GM23338 (cell line): ENCODE data around the gene CRACDL. TPM values are rescaled to one million over a fixed set of nuclear protein-coding genes. Genes with fewer than 3 reads are reported as not detected.

Experiments used
- ATAC-seq: fragments of 200-7000 bp; cut with Tn5 transposase; 3 replicates; pipeline ENCODE4 v1.9.1; 2020
- DNase-seq: peaks from one replicate; pipeline ENCODE4 v3.0.0-alpha.2; 2015; ENCODE audit warnings: low spot score
- H2AFZ ChIP-seq: fragments of 200-600 bp; sonication (generic); 2 replicates; pipeline ENCODE4 v1.8.0; 2016; ENCODE audit warnings: antibody characterized with exemption, mild to moderate bottlenecking, moderate library complexity
- H3F3A ChIP-seq: fragments of 200-600 bp; sonication (generic); replicated peaks from 2 replicates; pipeline ENCODE4 v1.8.0; 2017; ENCODE audit warnings: antibody characterized with exemption, mixed run types, low read depth
- H3K27ac ChIP-seq: fragments of 200-600 bp; sonication (generic); 2 replicates; pipeline ENCODE4 v1.6.1; 2016; ENCODE audit warnings: low read depth
- H3K27me3 ChIP-seq: fragments of 200-600 bp; sonication (generic); 2 replicates; pipeline ENCODE4 v1.8.0; 2016; ENCODE audit warnings: mild to moderate bottlenecking, mixed run types, moderate library complexity; ENCODE audit not compliant: insufficient read depth
- H3K36me3 ChIP-seq: fragments of 200-600 bp; sonication (generic); 2 replicates; pipeline ENCODE4 v1.8.0; 2016; ENCODE audit warnings: mild to moderate bottlenecking; ENCODE audit not compliant: insufficient read depth
- H3K4me1 ChIP-seq: fragments of 200-600 bp; sonication (generic); 2 replicates; pipeline ENCODE4 v1.8.0; 2016; ENCODE audit warnings: mild to moderate bottlenecking, moderate library complexity; ENCODE audit not compliant: insufficient read depth
- H3K4me2 ChIP-seq: fragments of 200-600 bp; sonication (generic); 2 replicates; pipeline ENCODE4 v1.7.1; 2017; ENCODE audit warnings: mixed run types
- H3K4me3 ChIP-seq: fragments of 200-600 bp; sonication (generic); 2 replicates; pipeline ENCODE4 v1.6.1; 2016; ENCODE audit warnings: mixed run types
- H3K79me2 ChIP-seq: fragments of 200-600 bp; sonication (generic); replicated peaks from 2 replicates; pipeline ENCODE4 v1.8.0; 2017; ENCODE audit warnings: mild to moderate bottlenecking; ENCODE audit not compliant: insufficient read depth
- H3K9me2 ChIP-seq: fragments of 200-600 bp; sonication (generic); 2 replicates; pipeline ENCODE4 v1.8.0; 2017; ENCODE audit not compliant: insufficient read depth
- H4K20me1 ChIP-seq: fragments of 200-600 bp; sonication (generic); replicated peaks from 2 replicates; pipeline ENCODE4 v1.8.0; 2017; ENCODE audit warnings: mild to moderate bottlenecking; ENCODE audit not compliant: insufficient read depth
- H3K27ac Mint-ChIP-seq: 2 replicates; pipeline ENCODE4 v1.8.0; 2020; ENCODE audit warnings: inconsistent platforms, mild to moderate bottlenecking, moderate library complexity, mixed read lengths
- H3K27me3 Mint-ChIP-seq: 3 replicates; pipeline ENCODE4 v1.8.0; 2022; ENCODE audit warnings: low read depth, mild to moderate bottlenecking, moderate library complexity, mixed read lengths, inconsistent platforms; ENCODE audit not compliant: insufficient read depth, poor library complexity
- H3K36me3 Mint-ChIP-seq: 3 replicates; pipeline ENCODE4 v1.8.0; 2021; ENCODE audit warnings: low read depth, mild to moderate bottlenecking, inconsistent platforms, moderate library complexity, mixed read lengths
- H3K4me1 Mint-ChIP-seq: 3 replicates; pipeline ENCODE4 v1.8.0; 2020; ENCODE audit warnings: mild to moderate bottlenecking, inconsistent platforms, mixed read lengths
- H3K4me3 Mint-ChIP-seq: 3 replicates; pipeline ENCODE4 v1.8.0; 2021; ENCODE audit warnings: moderate library complexity, mild to moderate bottlenecking, inconsistent platforms, mixed read lengths
- H3K9me3 Mint-ChIP-seq: 3 replicates; pipeline ENCODE4 v1.8.0; 2020; ENCODE audit warnings: moderate library complexity, mild to moderate bottlenecking, inconsistent platforms, mixed read lengths
- CREB1 ChIP-seq: fragments of 250-450 bp; sonication (Bioruptor Pico); IDR thresholded peaks from 2 replicates; pipeline ENCODE4 v1.5.0; 2020; ENCODE audit warnings: low read depth, mild to moderate bottlenecking, moderate library complexity
- CTCF ChIP-seq, 2 experiments: fragments of 200-600 bp in 1 of 2; sonication (generic) in 1 of 2; conservative IDR thresholded peaks; 2 replicates each; pipeline versions ENCODE4 v1.5.1 to v1.6.1; 2016 to 2017; ENCODE audit warnings: antibody characterized with exemption in 2 of 2, low read depth in 2 of 2, mild to moderate bottlenecking in 2 of 2, moderate library complexity in 1 of 2
- ETS1 ChIP-seq: IDR thresholded peaks from 2 replicates; pipeline ENCODE4 v1.6.1; 2016; ENCODE audit warnings: antibody characterized with exemption
- EZH2 ChIP-seq: fragments of 200-600 bp; sonication (generic); IDR thresholded peaks from one replicate; pipeline ENCODE4 v1.8.0; 2017; ENCODE audit warnings: antibody characterized with exemption, mild to moderate bottlenecking, low read depth; ENCODE audit not compliant: unreplicated experiment
- EZH2phosphoT487 ChIP-seq: fragments of 200-600 bp; sonication (generic); IDR thresholded peaks from one replicate; pipeline ENCODE4 v1.8.1; 2018; ENCODE audit warnings: antibody characterized with exemption; ENCODE audit not compliant: unreplicated experiment
- JUNB ChIP-seq: IDR thresholded peaks from one replicate; pipeline ENCODE4 v1.6.1; 2016; ENCODE audit warnings: antibody characterized with exemption; ENCODE audit not compliant: unreplicated experiment
- NANOG ChIP-seq: IDR thresholded peaks from 2 replicates; pipeline ENCODE4 v1.6.1; 2016; ENCODE audit warnings: antibody characterized with exemption, borderline replicate concordance
- POLR2AphosphoS5 ChIP-seq: IDR thresholded peaks from 2 replicates; pipeline ENCODE4 v1.6.1; 2016; ENCODE audit warnings: antibody characterized with exemption, low read depth
- REST ChIP-seq: IDR thresholded peaks from one replicate; pipeline ENCODE4 v1.6.1; 2018; ENCODE audit warnings: antibody characterized with exemption; ENCODE audit not compliant: unreplicated experiment
- STAT1 ChIP-seq: IDR thresholded peaks from one replicate; pipeline ENCODE4 v1.6.1; 2016; ENCODE audit warnings: antibody characterized with exemption; ENCODE audit not compliant: unreplicated experiment
- ZNF114 ChIP-seq: fragments of 250-450 bp; sonication (Bioruptor Pico); IDR thresholded peaks from 2 replicates; pipeline ENCODE4 v1.5.0; 2020; ENCODE audit warnings: mild to moderate bottlenecking, moderate library complexity
- ZNF331 ChIP-seq: fragments of 250-450 bp; sonication (Bioruptor Pico); IDR thresholded peaks from 2 replicates; pipeline ENCODE4 v1.5.0; 2020; ENCODE audit warnings: low read depth, mild to moderate bottlenecking, moderate library complexity
- ZNF462 ChIP-seq: fragments of 250-450 bp; sonication (Bioruptor Pico); IDR thresholded peaks from 2 replicates; pipeline ENCODE4 v1.5.0; 2020; ENCODE audit warnings: mild to moderate bottlenecking, moderate library complexity
- polyA plus RNA-seq: library from polyadenylated mRNA; unstranded; fragments of >200 nt; fragmentation: Nextera tagmentation; extraction: Ambion mirVana; gene quantifications from 2 replicates; pipeline ENCODE4 v1.2.1, GENCODE V29; 2016
- total RNA-seq: library from RNA; depleted of rRNA; stranded (reverse); fragments of >200 nt; shearing (Covaris generic); gene quantifications from 2 replicates; pipeline ENCODE4 v1.2.3, GENCODE V29; 2014

CRACDL gene
- total and polyA plus RNA-seq, 2 experiments from 2014 or later = 0.14 to 0.16 TPM

GRCh38 chr2:98946855-98947254 lies 10.8 kb upstream of the CRACDL start:
- Mint-ChIP-seq H3K36me3 (no peaks in the 10 kb centered on the region), H3K4me3 (no peak overlapping the region), H3K27me3 (no peaks in the 10 kb centered on the region), H3K27ac (no peak overlapping the region), H3K9me3 (no peaks in the 10 kb centered on the region), H3K4me1 (no peaks in the 10 kb centered on the region)
- TF ChIP-seq ZNF114 (CRISPR knock-in tag) = no peak
- no peak for TF ChIP-seq ZNF331
- no peak for TF ChIP-seq ETS1
- TF ChIP-seq EZH2phosphoT487 = no peak
- TF ChIP-seq REST = no peak
- TF ChIP-seq CTCF (conservative IDR thresholded peaks at IDR 0.05; ENCODE audit: low read depth in 2 of 2) = no peak
- TF ChIP-seq POLR2AphosphoS5 = no peak
- TF ChIP-seq ZNF462 (CRISPR knock-in tag) = no peak
- no peak for TF ChIP-seq JUNB
- TF ChIP-seq STAT1 = no peak
- no peak for TF ChIP-seq NANOG
- TF ChIP-seq EZH2 = no peak
- no peak for TF ChIP-seq CREB1
- DNase-seq (no peak), ATAC-seq (no peak; the same call in 2 of the 3 replicates)
- H2AFZ ChIP-seq = no peak overlapping the region
- no peaks in the 10 kb centered on the region for H3K79me2 ChIP-seq
- no peak overlapping the region for H3K4me3 ChIP-seq
- H3K36me3 ChIP-seq = no peaks in the 10 kb centered on the region
- H3K27ac ChIP-seq = no peak overlapping the region
- H4K20me1 ChIP-seq = no peaks in the 10 kb centered on the region
- no peaks in the 10 kb centered on the region for H3K27me3 ChIP-seq
- H3F3A ChIP-seq = no peaks in the 10 kb centered on the region
- H3K9me2 ChIP-seq = no peaks in the 10 kb centered on the region
- no peaks in the 10 kb centered on the region for H3K4me1 ChIP-seq
- no peak overlapping the region for H3K4me2 ChIP-seq
